Panc1 (cell line): ENCODE measurements around the gene SERPINA3.

ENCODE experiments used
- POLR2AphosphoS5 ChIP-seq: IDR thresholded peaks from 2 replicates; pipeline ENCODE4 v1.6.1; 2012; ENCODE audit warnings: mild to moderate bottlenecking, low read depth, low read length, moderate library complexity
- SIN3A ChIP-seq: IDR thresholded peaks from 2 replicates; pipeline ENCODE4 v1.6.1; 2012; ENCODE audit warnings: low read depth, mild to moderate bottlenecking, low read length, moderate library complexity, borderline replicate concordance; ENCODE audit not compliant: insufficient read depth
- TCF7L2 ChIP-seq: IDR thresholded peaks from 2 replicates; pipeline ENCODE4 v1.6.1; 2011; ENCODE audit warnings: mild to moderate bottlenecking, low read depth, low read length, inconsistent platforms
- TF ChIP-seq, protein P1 (sequence below): fragments of 450-650 bp; IDR thresholded peaks from 2 replicates; pipeline ENCODE4 v1.5.1; 2017; ENCODE audit warnings: mild to moderate bottlenecking
- TF ChIP-seq, protein P2 (sequence below), 2 experiments: IDR thresholded peaks; 2 replicates each; pipeline ENCODE4 v1.6.1; 2011 to 2012; ENCODE audit warnings: low read depth in 2 of 2, control low read depth in 1 of 2, low read length in 1 of 2, mild to moderate bottlenecking in 1 of 2, moderate library complexity in 1 of 2; ENCODE audit not compliant: insufficient read depth in 1 of 2

DNA sequence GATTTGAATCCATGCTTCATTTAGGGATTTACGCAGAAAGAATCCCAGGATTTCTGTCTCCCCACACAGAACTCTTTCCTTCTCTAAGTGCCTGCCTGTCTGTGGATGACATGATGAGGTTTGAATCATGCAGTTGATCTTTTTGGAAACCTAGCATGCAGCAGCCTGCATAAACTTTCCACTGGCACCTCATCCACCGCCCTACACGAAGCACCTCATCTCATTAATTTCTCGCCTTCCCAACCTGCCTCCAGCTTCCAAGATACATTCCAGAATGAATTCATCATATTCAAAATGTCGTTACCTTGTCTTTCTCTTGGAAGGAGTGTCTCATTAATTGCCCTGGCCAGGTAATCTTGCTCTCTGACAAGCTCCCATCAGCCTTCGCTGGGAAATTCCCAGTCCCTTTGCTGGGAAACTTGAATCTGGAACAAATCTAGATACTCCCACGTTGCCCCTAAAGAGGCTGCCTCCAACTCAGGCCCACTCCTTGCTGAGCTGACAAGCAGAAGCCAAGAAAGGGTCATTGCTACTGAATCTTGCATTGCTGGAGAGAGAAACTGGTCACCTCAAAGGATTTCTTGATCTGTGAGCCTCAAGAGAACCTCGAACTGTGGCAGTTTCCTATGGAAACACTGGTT is 48.2 kb downstream of the SERPINA3 start:
- TF ChIP-seq, protein P1, sequence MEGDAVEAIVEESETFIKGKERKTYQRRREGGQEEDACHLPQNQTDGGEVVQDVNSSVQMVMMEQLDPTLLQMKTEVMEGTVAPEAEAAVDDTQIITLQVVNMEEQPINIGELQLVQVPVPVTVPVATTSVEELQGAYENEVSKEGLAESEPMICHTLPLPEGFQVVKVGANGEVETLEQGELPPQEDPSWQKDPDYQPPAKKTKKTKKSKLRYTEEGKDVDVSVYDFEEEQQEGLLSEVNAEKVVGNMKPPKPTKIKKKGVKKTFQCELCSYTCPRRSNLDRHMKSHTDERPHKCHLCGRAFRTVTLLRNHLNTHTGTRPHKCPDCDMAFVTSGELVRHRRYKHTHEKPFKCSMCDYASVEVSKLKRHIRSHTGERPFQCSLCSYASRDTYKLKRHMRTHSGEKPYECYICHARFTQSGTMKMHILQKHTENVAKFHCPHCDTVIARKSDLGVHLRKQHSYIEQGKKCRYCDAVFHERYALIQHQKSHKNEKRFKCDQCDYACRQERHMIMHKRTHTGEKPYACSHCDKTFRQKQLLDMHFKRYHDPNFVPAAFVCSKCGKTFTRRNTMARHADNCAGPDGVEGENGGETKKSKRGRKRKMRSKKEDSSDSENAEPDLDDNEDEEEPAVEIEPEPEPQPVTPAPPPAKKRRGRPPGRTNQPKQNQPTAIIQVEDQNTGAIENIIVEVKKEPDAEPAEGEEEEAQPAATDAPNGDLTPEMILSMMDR: no peak
- TF ChIP-seq, protein P2, sequence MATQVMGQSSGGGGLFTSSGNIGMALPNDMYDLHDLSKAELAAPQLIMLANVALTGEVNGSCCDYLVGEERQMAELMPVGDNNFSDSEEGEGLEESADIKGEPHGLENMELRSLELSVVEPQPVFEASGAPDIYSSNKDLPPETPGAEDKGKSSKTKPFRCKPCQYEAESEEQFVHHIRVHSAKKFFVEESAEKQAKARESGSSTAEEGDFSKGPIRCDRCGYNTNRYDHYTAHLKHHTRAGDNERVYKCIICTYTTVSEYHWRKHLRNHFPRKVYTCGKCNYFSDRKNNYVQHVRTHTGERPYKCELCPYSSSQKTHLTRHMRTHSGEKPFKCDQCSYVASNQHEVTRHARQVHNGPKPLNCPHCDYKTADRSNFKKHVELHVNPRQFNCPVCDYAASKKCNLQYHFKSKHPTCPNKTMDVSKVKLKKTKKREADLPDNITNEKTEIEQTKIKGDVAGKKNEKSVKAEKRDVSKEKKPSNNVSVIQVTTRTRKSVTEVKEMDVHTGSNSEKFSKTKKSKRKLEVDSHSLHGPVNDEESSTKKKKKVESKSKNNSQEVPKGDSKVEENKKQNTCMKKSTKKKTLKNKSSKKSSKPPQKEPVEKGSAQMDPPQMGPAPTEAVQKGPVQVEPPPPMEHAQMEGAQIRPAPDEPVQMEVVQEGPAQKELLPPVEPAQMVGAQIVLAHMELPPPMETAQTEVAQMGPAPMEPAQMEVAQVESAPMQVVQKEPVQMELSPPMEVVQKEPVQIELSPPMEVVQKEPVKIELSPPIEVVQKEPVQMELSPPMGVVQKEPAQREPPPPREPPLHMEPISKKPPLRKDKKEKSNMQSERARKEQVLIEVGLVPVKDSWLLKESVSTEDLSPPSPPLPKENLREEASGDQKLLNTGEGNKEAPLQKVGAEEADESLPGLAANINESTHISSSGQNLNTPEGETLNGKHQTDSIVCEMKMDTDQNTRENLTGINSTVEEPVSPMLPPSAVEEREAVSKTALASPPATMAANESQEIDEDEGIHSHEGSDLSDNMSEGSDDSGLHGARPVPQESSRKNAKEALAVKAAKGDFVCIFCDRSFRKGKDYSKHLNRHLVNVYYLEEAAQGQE (IDR thresholded peaks at IDR 0.05; ENCODE audit: insufficient read depth in 1 of 2, low read depth in 2 of 2, low read length in 1 of 2): no peak
- TF ChIP-seq POLR2AphosphoS5: no peak
- no peak for TF ChIP-seq TCF7L2
- no peak for TF ChIP-seq SIN3A
